NCI-H128 (cell line): ENCODE results near the gene JMJD7.

Experiments
- DNase-seq: peaks from one replicate; lab custom pipeline; 2025; ENCODE audit not compliant: unreplicated experiment; lab: John Stamatoyannopoulos, UW

JMJD7 gene

GRCh38 chr15:41842229-41842628 lies 14.3 kb downstream of the JMJD7 start:
- DNase-seq = no peak

GRCh38 chr15:41843571-41843970 lies 15.7 kb downstream of the JMJD7 start:
- no peak for DNase-seq

GRCh38 chr15:41844814-41845213 lies 16.9 kb downstream of the JMJD7 start:
- no peak for DNase-seq

GRCh38 chr15:41847206-41847605 lies 19.3 kb downstream of the JMJD7 start:
- DNase-seq = no peak

- no peak for DNase-seq
These were observed 20.1 kb downstream of the JMJD7 start for GRCh38 chr15:41847981-41848380.

- no peak for DNase-seq
These were observed 20.7 kb downstream of the JMJD7 start for GRCh38 chr15:41848631-41849030.

- no peak for DNase-seq
These were observed 21.3 kb downstream of the JMJD7 start for GRCh38 chr15:41849204-41849603.

- no peak for DNase-seq
These were observed 22.0 kb downstream of the JMJD7 start for GRCh38 chr15:41849861-41850260.

GRCh38 chr15:41850482-41851166 lies 22.7 kb downstream of the JMJD7 start:
- DNase-seq = no peak

GRCh38 chr15:41851167-41851523 lies 23.3 kb downstream of the JMJD7 start:
- no peak for DNase-seq

GRCh38 chr15:41851755-41852370 lies 24.0 kb downstream of the JMJD7 start:
- no peak for DNase-seq

- DNase-seq = no peak
These were observed 25.1 kb downstream of the JMJD7 start for GRCh38 chr15:41852736-41853590.

- no peak for DNase-seq
These were observed 25.9 kb downstream of the JMJD7 start for GRCh38 chr15:41853831-41854230.

- DNase-seq = no peak
These were observed 26.6 kb downstream of the JMJD7 start for GRCh38 chr15:41854443-41854842.

- DNase-seq = no peak
These were observed 27.5 kb downstream of the JMJD7 start for GRCh38 chr15:41855261-41855961.

- DNase-seq = no peak
These were observed 28.4 kb downstream of the JMJD7 start for GRCh38 chr15:41856262-41856661.

- no peak for DNase-seq
These were observed 28.8 kb downstream of the JMJD7 start for GRCh38 chr15:41856716-41857115.

GRCh38 chr15:41857316-41857715 lies 29.4 kb downstream of the JMJD7 start:
- DNase-seq = no peak

- no peak for DNase-seq
These were observed 30.9 kb downstream of the JMJD7 start for GRCh38 chr15:41858756-41859155.

GRCh38 chr15:41860049-41860828 lies 32.3 kb downstream of the JMJD7 start:
- DNase-seq = no peak
